CD4-positive, alpha-beta T cell (primary cell): ENCODE results near the gene LEMD2. TPM values are rescaled to one million over a fixed set of nuclear protein-coding genes. Genes with fewer than 3 reads are reported as not detected.

Experiments
- ATAC-seq: fragments of 200-7000 bp; cut with Tn5 transposase; one replicate; pipeline ENCODE4 v1.10.0; 2022; ENCODE audit warnings: mild to moderate bottlenecking; ENCODE audit not compliant: poor library complexity
- CTCF ChIA-PET: fragments of 350-600 bp; sonication (Branson Sonifier 250); formaldehyde crosslinking; loops from one replicate; lab custom pipeline; 2021; ENCODE audit warnings: antibody characterized with exemption, inconsistent platforms; lab: Charles Lee
- POLR2A ChIA-PET: fragments of 350-600 bp; sonication (Branson Sonifier 250); formaldehyde crosslinking; loops from one replicate; lab custom pipeline; 2021; ENCODE audit warnings: antibody characterized with exemption, inconsistent platforms; lab: Charles Lee
- DNase-seq, 14 experiments: peaks; one replicate each; pipeline ENCODE4 v3.0.0-alpha.2; 2013 to 2020; ENCODE audit warnings: mixed read lengths in 2 of 14
- H3K27ac ChIP-seq, 2 donors: one replicate each; pipeline versions ENCODE4 v1.5.1 to v1.7.0; 2013; ENCODE audit warnings: low read length in 2 of 2, low read depth in 1 of 2, mild to moderate bottlenecking in 1 of 2
- H3K27me3 ChIP-seq, 2 experiments: 1 replicate in 1 of 2; 2 replicates in 1 of 2; pipeline versions ENCODE4 v1.6.1 to v1.7.0; 2013; ENCODE audit warnings: low read length in 2 of 2, control low read depth in 1 of 2, mild to moderate bottlenecking in 1 of 2, moderate library complexity in 1 of 2; ENCODE audit not compliant: insufficient read depth in 2 of 2, control insufficient read depth in 1 of 2
- H3K36me3 ChIP-seq: one replicate; pipeline ENCODE4 v1.6.1; 2013; ENCODE audit warnings: low read length, control low read depth; ENCODE audit not compliant: insufficient read depth
- H3K4me1 ChIP-seq: one replicate; pipeline ENCODE4 v1.6.1; 2013; ENCODE audit warnings: low read length, control low read depth; ENCODE audit not compliant: insufficient read depth
- H3K4me3 ChIP-seq: one replicate; pipeline ENCODE4 v1.5.1; 2013; ENCODE audit warnings: mild to moderate bottlenecking, low read length, moderate library complexity
- H3K9me3 ChIP-seq, 2 experiments: 1 replicate in 1 of 2; 2 replicates in 1 of 2; pipeline versions ENCODE4 v1.6.1 to v1.7.0; 2013; ENCODE audit warnings: low read length in 2 of 2, mild to moderate bottlenecking in 2 of 2, control low read depth in 1 of 2, moderate library complexity in 1 of 2; ENCODE audit not compliant: control insufficient read depth in 1 of 2, insufficient read depth in 1 of 2
- H3K27ac Mint-ChIP-seq: one replicate; pipeline ENCODE4 v1.8.0; 2020; ENCODE audit warnings: mixed read lengths
- H3K27me3 Mint-ChIP-seq: one replicate; pipeline ENCODE4 v1.8.0; 2021; ENCODE audit warnings: mixed read lengths
- H3K36me3 Mint-ChIP-seq: one replicate; pipeline ENCODE4 v1.8.0; 2021; ENCODE audit warnings: low read depth, mixed read lengths
- H3K4me1 Mint-ChIP-seq: one replicate; pipeline ENCODE4 v1.8.0; 2021; ENCODE audit warnings: low read depth, mixed read lengths
- H3K4me3 Mint-ChIP-seq: one replicate; pipeline ENCODE4 v1.8.0; 2020; ENCODE audit warnings: mild to moderate bottlenecking, mixed read lengths
- H3K9me3 Mint-ChIP-seq: one replicate; pipeline ENCODE4 v1.8.0; 2020; ENCODE audit warnings: mixed read lengths
- CTCF ChIP-seq: fragments of 200-600 bp; IDR thresholded peaks from one replicate; pipeline ENCODE4 v1.8.0; 2022; ENCODE audit warnings: antibody characterized with exemption, mild to moderate bottlenecking
- intact Hi-C, 2 experiments: fragments of 100-400 bp; cut with DNase I in 1 of 2; cut with micrococcal nuclease in 1 of 2; formaldehyde crosslinking; loops; one replicate each; pipeline versions ENCODE4 v1.15.1 to v1.9.0; 2023 to 2025; cut with DNase I, micrococcal nuclease
- total RNA-seq, 174 experiments: library from RNA in 2 of 174; stranded (reverse) in 2 of 174; gene quantifications; one replicate each; pipeline ENCODE4 v1.2.3 and lab custom pipeline; 2021 to 2026

The LEMD2 gene
- total RNA-seq, 2 experiments from 2014 or later: 122 to 124 TPM

GRCh38 chr6:33721508-33721907 lies 67.4 kb downstream of the LEMD2 start:
- Histone ChIP-seq H3K4me3 (no peak overlapping the region), H3K27me3 (peaks cover 0 to 2% of the 10 kb centered on the region in 2 experiments), H3K4me1 (peaks cover 17% of the 10 kb centered on the region), H3K36me3 (no peaks in the 10 kb centered on the region), H3K27ac (no peak overlapping the region), H3K9me3 (no peaks in the 10 kb centered on the region)
- ChIA-PET POLR2A (interaction anchor here (1.6 kb wide), 1 partner anchor 10 kb away, joined by 5 read pairs; the partner anchor contains the start of gene UQCC2), CTCF (no interaction called here)
- H3K27ac Mint-ChIP-seq: no peak overlapping the region
- peaks cover 4% of the 10 kb centered on the region for H3K27me3 Mint-ChIP-seq
- no peaks in the 10 kb centered on the region for H3K9me3 Mint-ChIP-seq
- peaks cover 27% of the 10 kb centered on the region for H3K4me1 Mint-ChIP-seq
- H3K4me3 Mint-ChIP-seq: no peak overlapping the region
- ATAC-seq: no peak
- intact Hi-C loops: no loop called here
- no peak for DNase-seq
- no peak for TF ChIP-seq CTCF
- H3K36me3 Mint-ChIP-seq: no peaks in the 10 kb centered on the region

Other genes starting within 250 kb of the LEMD2 start
- 10 to 100 TPM; 38.3 to 40.8 TPM for gene BAK1, start 208.9 kb downstream of the LEMD2 start, total RNA-seq
- 10 to 100 TPM; 44.5 to 45.5 TPM for gene ITPR3, start 167.8 kb downstream of the LEMD2 start, total RNA-seq
- 1 to 10 TPM; 8.7 to 9.3 TPM for gene UQCC2, start 77.4 kb downstream of the LEMD2 start, total RNA-seq
- gene IP6K3, start 42.2 kb downstream of the LEMD2 start, total RNA-seq: not detected
- not detected for gene MLN, start 14.9 kb upstream of the LEMD2 start, total RNA-seq